T-cell (primary cell): Measurements from ENCODE around the gene PITX1. TPM values are rescaled to one million over a fixed set of nuclear protein-coding genes. Genes with fewer than 3 reads are reported as not detected.

Source experiments
- ATAC-seq, 4 experiments: fragments of 200-7000 bp in 3 of 4; fragments of 150-1000 bp in 1 of 4; cut with Tn5 transposase; replicated peaks in 1 of 4; 1 replicate in 3 of 4; 2 replicates in 1 of 4; pipeline ENCODE4 v1.10.0; 2021; ENCODE audit warnings: moderate library complexity in 3 of 4, mild to moderate bottlenecking in 2 of 4, moderate number of reproducible peaks in 1 of 4
- CTCF ChIA-PET, 2 donors: fragments of 300-600 bp; sonication (Branson Sonifier 250); formaldehyde crosslinking; loops; one replicate each; lab custom pipeline; 2022; ENCODE audit warnings: antibody characterized with exemption in 2 of 2; lab: Charles Lee
- POLR2A ChIA-PET, 2 donors: fragments of 300-600 bp; sonication (Branson Sonifier 250); formaldehyde crosslinking; loops; one replicate each; lab custom pipeline; 2022; ENCODE audit warnings: antibody characterized with exemption in 2 of 2; lab: Charles Lee
- DNase-seq, 35 experiments: peaks; one replicate each; pipeline versions ENCODE4 v3.0.0 to v3.0.0-alpha.2; 2013 to 2023
- H3K27ac ChIP-seq: one replicate; pipeline ENCODE4 v1.5.1; 2013; ENCODE audit warnings: low read length
- H3K27me3 ChIP-seq, 2 experiments: replicated peaks in 1 of 2; 1 replicate in 1 of 2; 2 replicates in 1 of 2; pipeline versions ENCODE4 v1.6.1 to v1.7.0; 2013; ENCODE audit warnings: low read length in 1 of 2, mixed read lengths in 1 of 2; ENCODE audit not compliant: control insufficient read depth in 2 of 2, insufficient read depth in 2 of 2; ENCODE audit errors: extremely low read depth in 1 of 2
- H3K36me3 ChIP-seq, 2 donors: 1 replicate in 1 of 2; 2 replicates in 1 of 2; pipeline versions ENCODE4 v1.6.1 to v1.7.0; 2013; ENCODE audit warnings: low read length in 1 of 2; ENCODE audit not compliant: control insufficient read depth in 2 of 2, insufficient read depth in 1 of 2; ENCODE audit errors: extremely low read depth in 1 of 2
- H3K4me1 ChIP-seq, 2 experiments: 1 replicate in 1 of 2; 2 replicates in 1 of 2; pipeline versions ENCODE4 v1.6.1 to v1.7.0; 2013; ENCODE audit warnings: low read length in 2 of 2, mixed read lengths in 1 of 2; ENCODE audit not compliant: insufficient read depth in 2 of 2, control insufficient read depth in 1 of 2; ENCODE audit errors: extremely low read depth in 1 of 2
- H3K4me3 ChIP-seq, 2 donors: 1 replicate in 1 of 2; 2 replicates in 1 of 2; pipeline versions ENCODE4 v1.5.1 to v1.7.0; 2013; ENCODE audit warnings: mild to moderate bottlenecking in 2 of 2, low read length in 1 of 2, moderate library complexity in 1 of 2; ENCODE audit not compliant: control insufficient read depth in 1 of 2; ENCODE audit errors: extremely low read depth in 1 of 2
- H3K9me3 ChIP-seq: 2 replicates; pipeline ENCODE4 v1.7.0; 2013
- H3K27ac Mint-ChIP-seq, 2 donors: one replicate each; pipeline ENCODE4 v1.8.0; 2020 to 2021; ENCODE audit warnings: mild to moderate bottlenecking in 2 of 2, mixed read lengths in 2 of 2
- H3K27me3 Mint-ChIP-seq, 2 donors: one replicate each; pipeline ENCODE4 v1.8.0; 2021 to 2022; ENCODE audit warnings: mixed read lengths in 2 of 2
- H3K36me3 Mint-ChIP-seq: one replicate; pipeline ENCODE4 v1.8.0; 2021; ENCODE audit warnings: mixed read lengths
- H3K4me1 Mint-ChIP-seq, 3 donors: one replicate each; pipeline ENCODE4 v1.8.0; 2020 to 2022; ENCODE audit warnings: mixed read lengths in 3 of 3, mild to moderate bottlenecking in 1 of 3
- H3K4me3 Mint-ChIP-seq, 3 donors: one replicate each; pipeline ENCODE4 v1.8.0; 2020 to 2022; ENCODE audit warnings: mild to moderate bottlenecking in 3 of 3, mixed read lengths in 3 of 3, moderate library complexity in 3 of 3
- H3K9me3 Mint-ChIP-seq, 3 donors: one replicate each; pipeline ENCODE4 v1.8.0; 2020 to 2022; ENCODE audit warnings: mixed read lengths in 3 of 3
- WGBS: methylation state at CpG from one replicate; pipeline ENCODE4 v1.1.5; 2013; ENCODE audit warnings: missing lambda C conversion rate; ENCODE audit not compliant: insufficient coverage; 5-methylcytosine and 5-hydroxymethylcytosine counted together
- total RNA-seq, 35 experiments: library from RNA in 6 of 35; stranded (reverse) in 6 of 35; fragments of 120-200 nt in 1 of 35; gene quantifications; one replicate each; pipeline versions ENCODE4 v1.2.1 to v1.2.4 and lab custom pipeline; 2013 to 2026

Gene PITX1
- total RNA-seq, 5 donors from 2014 or later (not counting 1 experiment from before 2014, with no cell fraction given): 0.32 to 0.38 TPM; not detected in 3

- Mint-ChIP-seq H3K27ac (no peak overlapping the region), H3K27me3 (peaks cover 10 to 42% of the 10 kb centered on the region in 2 donors), H3K4me1 (no peaks in the 10 kb centered on the region), H3K4me3 (no peak overlapping the region), H3K36me3 (no peaks in the 10 kb centered on the region), H3K9me3 (no peaks in the 10 kb centered on the region)
- ChIA-PET CTCF (no interaction called here), POLR2A (no interaction called here)
- 87% methylated on average over 8 of the region's 8 CpGs for WGBS
- no peaks in the 10 kb centered on the region for H3K36me3 ChIP-seq
- H3K4me1 ChIP-seq: no peaks in the 10 kb centered on the region
- no peak for ATAC-seq
- no peak overlapping the region for H3K4me3 ChIP-seq
- no peaks in the 10 kb centered on the region for H3K9me3 ChIP-seq
- no peak overlapping the region for H3K27ac ChIP-seq
- DNase-seq: no peak
- peaks cover 0 to 53% of the 10 kb centered on the region in 2 experiments for H3K27me3 ChIP-seq
These were observed 29.0 kb upstream of the PITX1 start for GRCh38 chr5:135063056-135063445.

GRCh38 chr5:135062216-135063055 lies 28.4 kb upstream of the PITX1 start:
- ChIA-PET CTCF (no interaction called here), POLR2A (no interaction called here)
- H3K4me1 Mint-ChIP-seq: no peaks in the 10 kb centered on the region
- 75% methylated on average over 2 of the region's 17 CpGs for WGBS
- no peak overlapping the region for H3K27ac Mint-ChIP-seq
- ATAC-seq (no peak), DNase-seq (no peak)
- Histone ChIP-seq H3K27ac (no peak overlapping the region), H3K4me3 (no peak overlapping the region), H3K4me1 (no peaks in the 10 kb centered on the region), H3K27me3 (peaks cover 0 to 53% of the 10 kb centered on the region in 2 experiments), H3K9me3 (no peaks in the 10 kb centered on the region), H3K36me3 (no peaks in the 10 kb centered on the region)
- H3K9me3 Mint-ChIP-seq: no peaks in the 10 kb centered on the region
- H3K36me3 Mint-ChIP-seq: no peaks in the 10 kb centered on the region
- H3K27me3 Mint-ChIP-seq: peaks cover 16 to 45% of the 10 kb centered on the region in 2 donors
- H3K4me3 Mint-ChIP-seq: no peak overlapping the region

GRCh38 chr5:135061001-135061400 lies 27.0 kb upstream of the PITX1 start:
- DNase-seq (no peak), ATAC-seq (no peak)
- WGBS: no CpG with 5 or more reads among the region's 6 CpGs
- no peaks in the 10 kb centered on the region for H3K4me1 ChIP-seq
- no peak overlapping the region for H3K27ac Mint-ChIP-seq
- H3K4me1 Mint-ChIP-seq: no peaks in the 10 kb centered on the region
- no peaks in the 10 kb centered on the region for H3K9me3 Mint-ChIP-seq
- H3K4me3 ChIP-seq: no peak overlapping the region
- peaks cover 25 to 46% of the 10 kb centered on the region in 2 donors for H3K27me3 Mint-ChIP-seq
- H3K27ac ChIP-seq: no peak overlapping the region
- H3K27me3 ChIP-seq: peaks cover 0 to 56% of the 10 kb centered on the region in 2 experiments
- CTCF ChIA-PET: no interaction called here
- no peaks in the 10 kb centered on the region for H3K9me3 ChIP-seq
- H3K36me3 ChIP-seq: no peaks in the 10 kb centered on the region
- POLR2A ChIA-PET: no interaction called here
- no peak overlapping the region for H3K4me3 Mint-ChIP-seq
- no peaks in the 10 kb centered on the region for H3K36me3 Mint-ChIP-seq

- Mint-ChIP-seq H3K4me3 (no peak overlapping the region), H3K9me3 (no peaks in the 10 kb centered on the region)
- CTCF ChIA-PET: no interaction called here
These were observed 26.0 kb upstream of the PITX1 start for GRCh38 chr5:135060021-135060420.

GRCh38 chr5:135059000-135059923 lies 25.2 kb upstream of the PITX1 start:
- DNase-seq: no peak
- no peaks in the 10 kb centered on the region for H3K4me1 ChIP-seq
- peaks cover 0 to 50% of the 10 kb centered on the region in 2 experiments for H3K27me3 ChIP-seq
- no peaks in the 10 kb centered on the region for H3K9me3 ChIP-seq
- no peak overlapping the region for H3K4me3 Mint-ChIP-seq
- H3K27ac Mint-ChIP-seq: no peak overlapping the region
- ChIA-PET CTCF (no interaction called here), POLR2A (no interaction called here)
- WGBS: 66% methylated on average over 6 of the region's 12 CpGs
- peaks cover 27 to 45% of the 10 kb centered on the region in 2 donors for H3K27me3 Mint-ChIP-seq
- H3K27ac ChIP-seq: no peak overlapping the region
- H3K9me3 Mint-ChIP-seq: no peaks in the 10 kb centered on the region
- no peaks in the 10 kb centered on the region for H3K4me1 Mint-ChIP-seq
- H3K36me3 ChIP-seq: no peaks in the 10 kb centered on the region
- ATAC-seq: no peak
- H3K36me3 Mint-ChIP-seq: no peaks in the 10 kb centered on the region
- no peak overlapping the region for H3K4me3 ChIP-seq

More at GRCh38 chr5:135060021-135060420, 26.0 kb upstream of the PITX1 start:
- Mint-ChIP-seq H3K36me3 (no peaks in the 10 kb centered on the region), H3K27ac (no peak overlapping the region), H3K27me3 (peaks cover 25 to 41% of the 10 kb centered on the region in 2 donors), H3K4me1 (no peaks in the 10 kb centered on the region)
- no peaks in the 10 kb centered on the region for H3K36me3 ChIP-seq
- H3K4me3 ChIP-seq: no peak overlapping the region
- WGBS: 63% methylated on average over 1 of the region's 3 CpGs
- H3K9me3 ChIP-seq: no peaks in the 10 kb centered on the region
- H3K27ac ChIP-seq: no peak overlapping the region
- ATAC-seq (no peak), DNase-seq (no peak)
- H3K4me1 ChIP-seq: no peaks in the 10 kb centered on the region
- POLR2A ChIA-PET: no interaction called here
- H3K27me3 ChIP-seq: peaks cover 0 to 57% of the 10 kb centered on the region in 2 experiments

GRCh38 chr5:135058331-135058732 lies 24.3 kb upstream of the PITX1 start:
- Histone ChIP-seq H3K4me1 (no peaks in the 10 kb centered on the region), H3K36me3 (no peaks in the 10 kb centered on the region), H3K4me3 (no peak overlapping the region), H3K9me3 (no peaks in the 10 kb centered on the region), H3K27ac (no peak overlapping the region), H3K27me3 (peaks cover 3 to 46% of the 10 kb centered on the region in 2 experiments)
- ChIA-PET CTCF (no interaction called here), POLR2A (no interaction called here)
- Mint-ChIP-seq H3K4me3 (no peak overlapping the region), H3K4me1 (peaks cover 0 to 5% (median 0%) of the 10 kb centered on the region in 3 donors), H3K27me3 (peaks cover 31 to 44% of the 10 kb centered on the region in 2 donors), H3K9me3 (no peaks in the 10 kb centered on the region), H3K27ac (no peak overlapping the region), H3K36me3 (no peaks in the 10 kb centered on the region)
- WGBS: no CpG with 5 or more reads among the region's 8 CpGs
- DNase-seq (no peak), ATAC-seq (no peak)
